Suprapubic skin (tissue), 4 donors: ENCODE data around the gene SNAPC1. TPM values are rescaled to one million over a fixed set of nuclear protein-coding genes. Genes with fewer than 3 reads are reported as not detected.

Source experiments
- DNase-seq, 2 donors: peaks; one replicate each; pipeline ENCODE4 v3.0.0-alpha.2; 2019; ENCODE audit warnings: low spot score in 2 of 2
- H3K27ac ChIP-seq: fragments of 200-600 bp; sonication (generic); one replicate; pipeline ENCODE4 v1.5.1; 2019
- H3K27me3 ChIP-seq: fragments of 200-600 bp; sonication (generic); one replicate; pipeline ENCODE4 v1.5.1; 2019
- H3K36me3 ChIP-seq: fragments of 200-600 bp; sonication (generic); one replicate; pipeline ENCODE4 v1.5.1; 2019
- H3K4me1 ChIP-seq: fragments of 200-600 bp; sonication (generic); one replicate; pipeline ENCODE4 v1.5.1; 2019
- H3K4me3 ChIP-seq: fragments of 200-600 bp; sonication (generic); one replicate; pipeline ENCODE4 v1.5.1; 2019; ENCODE audit warnings: mild to moderate bottlenecking
- H3K9me3 ChIP-seq: fragments of 200-600 bp; sonication (generic); one replicate; pipeline ENCODE4 v1.5.1; 2019
- CTCF ChIP-seq, 2 donors: fragments of 200-600 bp in 1 of 2; fragments of 450-650 bp in 1 of 2; sonication (generic) in 1 of 2; IDR thresholded peaks; one replicate each; pipeline ENCODE4 v1.5.1; 2016 to 2019; ENCODE audit warnings: antibody characterized with exemption in 2 of 2, mild to moderate bottlenecking in 1 of 2, moderate library complexity in 1 of 2
- EP300 ChIP-seq: sonication (generic); formaldehyde crosslinking; IDR thresholded peaks from one replicate; pipeline ENCODE4 v1.6.1; 2017; ENCODE audit warnings: antibody characterized with exemption
- POLR2A ChIP-seq, 2 donors: fragments of 450-650 bp; IDR thresholded peaks; one replicate each; pipeline ENCODE4 v1.6.1; 2017; ENCODE audit warnings: antibody characterized with exemption in 2 of 2, mild to moderate bottlenecking in 2 of 2, moderate library complexity in 2 of 2
- POLR2AphosphoS5 ChIP-seq, 3 donors: sonication (generic); formaldehyde crosslinking; IDR thresholded peaks; one replicate each; pipeline ENCODE4 v1.6.1; 2017; ENCODE audit warnings: antibody characterized with exemption in 3 of 3
- WGBS: methylation state at CpG from one replicate; pipeline ENCODE4 v1.1.5; 2018; 5-methylcytosine and 5-hydroxymethylcytosine counted together
- total RNA-seq, 4 donors: library from RNA; depleted of rRNA; stranded (reverse); fragments of >200 nt; gene quantifications; one replicate each; pipeline ENCODE4 v1.1.0, GENCODE V29; 2016

Gene SNAPC1
- total RNA-seq, 4 donors from 2014 or later: 5.2 to 9.3 (median 6.5) TPM

- no peak overlapping the region for H3K4me3 ChIP-seq
- peaks cover 9% of the 10 kb centered on the region for H3K4me1 ChIP-seq
- H3K36me3 ChIP-seq: no peaks in the 10 kb centered on the region
- H3K27ac ChIP-seq: no peak overlapping the region
- H3K9me3 ChIP-seq: no peaks in the 10 kb centered on the region
- WGBS: 81% methylated on average over 2 of the region's 2 CpGs
- H3K27me3 ChIP-seq: no peaks in the 10 kb centered on the region
- TF ChIP-seq POLR2A (IDR thresholded peaks at IDR 0.05) (no peak), EP300 (no peak), CTCF (IDR thresholded peaks at IDR 0.05) (no peak), POLR2AphosphoS5 (IDR thresholded peaks at IDR 0.05) (no peak)
- no peak for DNase-seq
Measured at GRCh38 chr14:61756135-61756534, 6.1 kb upstream of the SNAPC1 start.

GRCh38 chr14:61759878-61760277 lies 2.3 kb upstream of the SNAPC1 start:
- DNase-seq: no peak
- Histone ChIP-seq H3K9me3 (no peaks in the 10 kb centered on the region), H3K36me3 (no peaks in the 10 kb centered on the region), H3K4me1 (peaks cover 27% of the 10 kb centered on the region), H3K27ac (no peak overlapping the region), H3K4me3 (no peak overlapping the region), H3K27me3 (no peaks in the 10 kb centered on the region)
- 83% methylated on average over 7 of the region's 7 CpGs for WGBS
- TF ChIP-seq POLR2A (IDR thresholded peaks at IDR 0.05): no peak
- no peak for TF ChIP-seq POLR2AphosphoS5 (IDR thresholded peaks at IDR 0.05)
- TF ChIP-seq EP300: no peak
- TF ChIP-seq CTCF (IDR thresholded peaks at IDR 0.05): no peak

GRCh38 chr14:61761557-61761956 lies 663 bp upstream of the SNAPC1 start:
- no peaks in the 10 kb centered on the region for H3K27me3 ChIP-seq
- WGBS: 49% methylated on average over 5 of the region's 5 CpGs
- no peak for DNase-seq
- H3K27ac ChIP-seq: peak overlapping the region; percentile 79
- H3K4me1 ChIP-seq: peaks cover 43% of the 10 kb centered on the region
- H3K4me3 ChIP-seq: peak overlapping the region; percentile 91
- H3K9me3 ChIP-seq: no peaks in the 10 kb centered on the region
- no peak for TF ChIP-seq POLR2A (IDR thresholded peaks at IDR 0.05)
- TF ChIP-seq CTCF (IDR thresholded peaks at IDR 0.05): no peak
- no peak for TF ChIP-seq POLR2AphosphoS5 (IDR thresholded peaks at IDR 0.05)
- TF ChIP-seq EP300: no peak
- H3K36me3 ChIP-seq: no peaks in the 10 kb centered on the region

GRCh38 chr14:61764342-61765122 lies 2.3 kb downstream of the SNAPC1 start:
- Histone ChIP-seq H3K27ac (no peak overlapping the region), H3K9me3 (no peaks in the 10 kb centered on the region), H3K4me1 (peaks cover 44% of the 10 kb centered on the region), H3K36me3 (peaks cover 18% of the 10 kb centered on the region), H3K4me3 (peak overlapping the region; percentile 91), H3K27me3 (no peaks in the 10 kb centered on the region)
- no peak for TF ChIP-seq EP300
- no peak for TF ChIP-seq CTCF (IDR thresholded peaks at IDR 0.05)
- no peak for TF ChIP-seq POLR2A (IDR thresholded peaks at IDR 0.05)
- no peak for TF ChIP-seq POLR2AphosphoS5 (IDR thresholded peaks at IDR 0.05)
- DNase-seq: no peak
- 57% methylated on average over 5 of the region's 5 CpGs for WGBS

- TF ChIP-seq EP300 (no peak), CTCF (IDR thresholded peaks at IDR 0.05) (no peak), POLR2A (IDR thresholded peaks at IDR 0.05) (no peak), POLR2AphosphoS5 (IDR thresholded peaks at IDR 0.05) (no peak)
Measured at GRCh38 chr14:61765225-61765943, 3.2 kb downstream of the SNAPC1 start.

More at GRCh38 chr14:61765225-61765943, 3.2 kb downstream of the SNAPC1 start:
- no peak for DNase-seq
- H3K27me3 ChIP-seq: no peaks in the 10 kb centered on the region
- peak overlapping the region; percentile 14 for H3K4me3 ChIP-seq
- peaks cover 26% of the 10 kb centered on the region for H3K36me3 ChIP-seq
- H3K9me3 ChIP-seq: no peaks in the 10 kb centered on the region
- H3K27ac ChIP-seq: peak overlapping the region; percentile 9
- 51% methylated on average over 15 of the region's 15 CpGs for WGBS
- H3K4me1 ChIP-seq: peaks cover 44% of the 10 kb centered on the region
